Stimulated activated CD8-positive, alpha-beta memory T cell treated with anti-CD3 and anti-CD28 coated beads, Interleukin-4, amount 100 ng/mL, for 4 hours (primary cell): ENCODE data around the gene NFIA.

ENCODE experiments used
- DNase-seq, 2 donors: peaks; one replicate each; pipeline ENCODE4 v3.0.0-alpha.2; 2020; ENCODE audit warnings: low read depth in 2 of 2, low spot score in 1 of 2

Gene NFIA

GRCh38 chr1:61289232-61290098 is 207.1 kb downstream of the NFIA start:
- no peak for DNase-seq

GRCh38 chr1:61290525-61290924 is 208.2 kb downstream of the NFIA start:
- no peak for DNase-seq

GRCh38 chr1:61293197-61293596 is 210.8 kb downstream of the NFIA start:
- no peak for DNase-seq

GRCh38 chr1:61293986-61294504 is 211.7 kb downstream of the NFIA start:
- no peak for DNase-seq

GRCh38 chr1:61294930-61295329 is 212.6 kb downstream of the NFIA start:
- no peak for DNase-seq

GRCh38 chr1:61295818-61296537 is 213.6 kb downstream of the NFIA start:
- no peak for DNase-seq

- DNase-seq: no peak
Observed at GRCh38 chr1:61297887-61298286, 215.5 kb downstream of the NFIA start.

- DNase-seq: no peak
Observed at GRCh38 chr1:61299463-61299862, 217.1 kb downstream of the NFIA start.

- DNase-seq: no peak
Observed at GRCh38 chr1:61300899-61301298, 218.5 kb downstream of the NFIA start.

GRCh38 chr1:61301824-61302657 is 219.7 kb downstream of the NFIA start:
- DNase-seq: no peak

GRCh38 chr1:61307422-61308142 is 225.2 kb downstream of the NFIA start:
- DNase-seq: no peak

- DNase-seq: no peak
Observed at GRCh38 chr1:61310057-61310456, 227.7 kb downstream of the NFIA start.

GRCh38 chr1:61310538-61310937 is 228.2 kb downstream of the NFIA start:
- DNase-seq: no peak

- no peak for DNase-seq
Observed at GRCh38 chr1:61313906-61314422, 231.6 kb downstream of the NFIA start.

GRCh38 chr1:61315011-61315410 is 232.7 kb downstream of the NFIA start:
- no peak for DNase-seq

- no peak for DNase-seq
Observed at GRCh38 chr1:61316493-61316892, 234.1 kb downstream of the NFIA start.

GRCh38 chr1:61318319-61319125 is 236.2 kb downstream of the NFIA start:
- DNase-seq: no peak

GRCh38 chr1:61320575-61320974 is 238.2 kb downstream of the NFIA start:
- no peak for DNase-seq

- DNase-seq: no peak
Observed at GRCh38 chr1:61322008-61322744, 239.8 kb downstream of the NFIA start.
